ENCODE results near the gene HELZ.

DNA sequence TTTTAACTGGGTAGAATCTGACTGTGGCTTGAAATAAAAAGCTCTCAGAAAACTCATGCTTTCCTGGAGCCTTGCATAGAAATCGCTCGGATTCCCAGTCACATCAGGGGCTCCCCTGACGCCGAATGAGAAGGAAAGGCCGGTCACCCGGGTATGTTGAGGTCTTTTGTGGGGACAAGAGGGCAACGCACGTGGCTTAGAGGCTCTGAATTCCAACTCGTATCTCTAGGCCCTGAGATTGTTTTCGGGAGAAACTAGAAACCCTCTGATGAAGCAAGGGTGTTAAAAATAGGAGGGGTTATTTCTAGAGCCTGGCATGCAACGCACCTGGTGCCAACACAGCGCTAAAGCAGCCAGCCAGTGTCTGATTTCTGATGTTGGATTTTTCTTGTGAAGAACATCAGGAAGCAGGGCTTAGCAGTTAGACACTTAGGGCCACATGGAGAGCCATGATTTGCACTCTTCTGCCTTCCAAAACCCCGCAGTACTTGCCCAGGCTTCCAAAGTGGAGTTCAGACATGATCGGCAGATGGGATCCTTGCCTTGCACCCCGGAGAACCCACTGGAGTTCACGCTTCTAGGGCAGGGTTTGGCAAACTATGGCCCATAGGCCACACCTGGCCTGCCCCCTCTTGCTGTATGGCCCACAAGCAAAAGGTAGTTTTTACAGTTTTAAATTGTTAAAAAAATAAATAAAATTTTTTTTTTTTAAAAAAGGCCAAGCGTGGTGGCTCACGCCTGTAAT, 188.1 kb downstream of the HELZ start:
- TF ChIP-seq, protein P1, sequence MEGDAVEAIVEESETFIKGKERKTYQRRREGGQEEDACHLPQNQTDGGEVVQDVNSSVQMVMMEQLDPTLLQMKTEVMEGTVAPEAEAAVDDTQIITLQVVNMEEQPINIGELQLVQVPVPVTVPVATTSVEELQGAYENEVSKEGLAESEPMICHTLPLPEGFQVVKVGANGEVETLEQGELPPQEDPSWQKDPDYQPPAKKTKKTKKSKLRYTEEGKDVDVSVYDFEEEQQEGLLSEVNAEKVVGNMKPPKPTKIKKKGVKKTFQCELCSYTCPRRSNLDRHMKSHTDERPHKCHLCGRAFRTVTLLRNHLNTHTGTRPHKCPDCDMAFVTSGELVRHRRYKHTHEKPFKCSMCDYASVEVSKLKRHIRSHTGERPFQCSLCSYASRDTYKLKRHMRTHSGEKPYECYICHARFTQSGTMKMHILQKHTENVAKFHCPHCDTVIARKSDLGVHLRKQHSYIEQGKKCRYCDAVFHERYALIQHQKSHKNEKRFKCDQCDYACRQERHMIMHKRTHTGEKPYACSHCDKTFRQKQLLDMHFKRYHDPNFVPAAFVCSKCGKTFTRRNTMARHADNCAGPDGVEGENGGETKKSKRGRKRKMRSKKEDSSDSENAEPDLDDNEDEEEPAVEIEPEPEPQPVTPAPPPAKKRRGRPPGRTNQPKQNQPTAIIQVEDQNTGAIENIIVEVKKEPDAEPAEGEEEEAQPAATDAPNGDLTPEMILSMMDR (IDR thresholded peaks at IDR 0.05; ENCODE audit: poor library complexity): no peak
- no peak for TF ChIP-seq EZH2 (IDR thresholded peaks at IDR 0.05; ENCODE audit: borderline replicate concordance)
